Amniotic epithelial cell (primary cell): ENCODE results near the gene EPHB1.

Experiments
- DNase-seq: peaks from one replicate; pipeline ENCODE4 v3.0.0-alpha.2; 2010; ENCODE audit warnings: low read depth

EPHB1 gene

DNA sequence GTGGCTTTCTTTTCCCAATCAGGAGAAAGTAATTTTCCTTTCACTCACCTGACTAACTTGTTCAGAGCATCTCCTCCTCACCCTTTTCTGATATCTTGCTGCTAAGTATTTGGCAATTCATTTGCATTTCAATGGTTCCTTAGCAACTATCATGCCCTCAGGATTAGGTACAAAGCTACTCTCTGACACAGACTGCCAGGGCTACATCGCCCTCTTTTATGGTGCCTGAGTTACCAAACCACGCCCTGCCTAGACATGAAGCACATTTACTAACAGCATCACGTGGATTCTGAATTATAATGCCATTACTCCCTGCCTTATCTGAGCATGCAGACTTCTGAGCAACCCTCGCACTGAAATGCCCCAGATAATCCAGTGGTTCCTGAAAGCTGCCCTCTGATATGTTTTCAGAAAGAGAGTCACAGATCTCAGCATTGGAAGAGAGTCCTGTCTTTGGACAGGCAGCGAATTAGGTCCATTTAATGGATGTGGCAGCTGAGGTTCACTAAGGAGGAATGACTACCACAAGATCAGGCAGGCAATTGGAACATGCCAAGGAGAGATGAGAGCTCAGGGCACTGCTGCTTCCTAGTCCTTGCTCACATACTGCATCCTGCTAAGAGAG is 14.5 kb downstream of the EPHB1 start:
- peak; percentile 7 for DNase-seq

DNA sequence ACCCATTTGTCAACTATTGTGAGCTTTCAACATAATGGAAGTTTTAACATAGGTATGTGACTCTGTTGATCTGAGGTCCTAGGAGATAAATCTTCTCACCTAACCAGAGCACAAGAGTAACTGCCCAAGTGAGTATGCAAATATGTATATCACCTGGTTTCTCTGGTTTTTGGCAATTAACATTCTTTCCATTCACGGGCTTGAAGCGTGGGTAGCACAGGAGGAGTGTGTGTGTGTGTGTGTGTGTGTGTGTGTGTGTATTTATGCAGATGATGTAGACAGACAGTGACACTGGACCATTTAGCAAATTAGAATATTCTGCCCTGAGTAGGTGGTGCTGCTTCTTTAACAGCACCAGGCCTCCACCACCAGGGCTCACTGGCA is 15.0 kb downstream of the EPHB1 start:
- DNase-seq, result no peak

DNA sequence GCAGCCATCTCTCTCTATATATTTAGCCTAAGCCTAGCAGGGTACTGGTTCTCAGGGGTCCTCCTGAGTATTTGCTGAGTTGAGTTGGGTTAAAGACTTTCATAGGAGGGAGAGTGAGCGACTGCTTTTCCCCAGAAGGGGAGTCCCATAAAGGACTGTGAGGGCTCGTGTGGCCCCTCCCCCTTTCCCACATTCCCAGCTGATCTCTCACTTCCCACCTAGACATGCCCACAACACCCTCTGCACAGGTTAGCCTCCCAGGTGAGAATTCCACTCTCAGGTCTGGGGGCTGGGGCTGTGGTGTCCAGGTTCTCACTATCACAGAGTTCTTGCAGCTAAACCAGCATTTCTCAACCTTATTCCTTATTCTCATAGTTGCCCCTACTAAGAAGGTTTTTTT is 15.8 kb downstream of the EPHB1 start:
- no peak for DNase-seq

DNA sequence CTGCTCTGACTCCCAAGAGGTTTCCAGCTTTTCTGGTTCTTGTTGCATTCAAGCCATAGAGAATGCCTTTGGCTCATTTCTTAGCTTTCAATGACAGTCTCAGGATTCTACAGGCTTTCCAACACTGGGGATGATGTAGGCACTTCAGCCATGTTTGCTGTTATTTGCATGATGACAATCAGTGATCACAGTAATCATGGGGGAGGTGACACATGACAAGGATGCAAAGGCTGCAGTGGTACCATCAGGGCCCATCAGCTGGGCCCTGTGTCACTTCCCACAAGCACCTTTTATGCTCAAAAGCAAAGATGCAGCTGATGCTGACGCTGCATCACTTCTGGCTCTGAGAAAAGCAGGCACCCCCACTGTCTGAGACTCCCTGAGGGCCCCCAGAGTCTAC is 18.6 kb downstream of the EPHB1 start:
- no peak for DNase-seq

DNA sequence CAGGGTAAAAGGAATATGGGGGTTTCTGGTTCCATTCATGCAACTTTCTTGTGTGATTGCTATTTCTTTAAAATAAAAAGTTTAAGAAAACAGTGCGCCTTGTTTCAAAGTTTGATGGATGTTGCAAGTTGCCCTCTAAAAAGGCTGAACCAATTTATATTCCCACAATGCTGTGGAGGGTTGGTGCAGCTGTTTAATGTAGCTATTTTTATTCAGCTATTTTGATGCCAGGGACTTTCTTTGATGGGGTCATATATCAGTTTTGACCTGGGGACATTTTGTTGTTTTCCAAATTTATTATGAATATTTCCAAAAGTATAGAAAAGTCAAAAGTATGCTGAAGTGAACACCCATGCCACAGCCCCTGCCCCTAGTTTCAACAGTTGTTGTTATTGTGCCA is 20.5 kb downstream of the EPHB1 start:
- DNase-seq, result no peak

DNA sequence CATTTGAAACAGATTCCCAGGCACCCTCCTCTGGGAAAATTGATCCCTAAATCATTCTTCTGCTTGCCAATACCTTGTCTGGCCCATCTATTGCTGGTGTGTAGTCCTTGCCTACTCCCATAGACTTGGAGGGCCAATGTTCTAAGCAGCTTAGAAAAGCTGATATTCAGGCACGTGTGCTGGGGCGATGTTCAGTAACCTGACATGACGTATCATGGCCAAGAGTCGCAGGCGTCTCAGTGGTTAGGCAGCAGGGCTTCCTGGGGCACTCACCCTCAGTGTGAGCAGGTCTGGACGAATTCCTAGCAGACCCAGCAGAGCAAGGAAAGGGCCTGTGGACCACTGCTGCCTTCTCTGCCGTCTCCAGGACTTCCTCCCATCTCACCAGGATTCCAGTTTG is 21.6 kb downstream of the EPHB1 start:
- DNase-seq, result no peak

DNA sequence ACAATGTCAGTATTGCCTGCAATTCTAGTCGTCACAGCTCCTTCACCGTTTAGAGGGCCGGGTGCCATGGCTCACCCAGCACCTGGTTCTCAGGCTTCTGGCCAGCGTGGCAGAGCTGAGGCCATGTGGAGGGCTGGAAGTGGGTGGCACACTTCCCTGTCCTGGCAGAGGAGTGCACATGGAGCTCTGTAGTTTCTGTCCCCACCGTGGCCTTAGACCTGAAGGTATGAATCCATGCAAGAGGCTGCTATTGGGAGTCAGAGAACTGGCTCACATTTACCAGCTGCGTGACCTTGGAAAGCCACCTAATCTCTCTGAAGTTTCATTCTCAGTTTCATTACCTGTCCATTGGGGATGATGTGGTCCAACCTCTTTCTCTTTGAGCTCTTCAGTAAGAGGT is 22.2 kb downstream of the EPHB1 start:
- no peak for DNase-seq

DNA sequence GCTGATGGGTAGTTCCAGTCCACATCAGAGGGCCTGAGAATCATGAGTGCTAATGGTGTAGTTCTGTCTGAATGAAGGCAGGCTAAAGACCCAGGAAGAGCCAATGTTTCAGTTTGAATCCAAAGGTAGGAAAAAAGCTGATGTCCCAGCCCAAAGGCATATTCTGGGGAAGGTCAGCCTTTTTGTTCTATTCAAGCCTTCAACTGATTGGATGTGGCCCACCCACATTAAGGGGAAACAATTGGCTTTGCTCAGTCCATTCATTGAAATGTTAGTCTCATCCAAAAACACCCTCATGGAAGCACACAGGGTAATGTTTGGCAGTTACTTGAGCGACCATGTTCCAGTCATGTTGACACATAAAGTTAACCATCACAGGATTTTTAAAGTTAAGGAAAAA is 25.9 kb downstream of the EPHB1 start:
- DNase-seq, result no peak

DNA sequence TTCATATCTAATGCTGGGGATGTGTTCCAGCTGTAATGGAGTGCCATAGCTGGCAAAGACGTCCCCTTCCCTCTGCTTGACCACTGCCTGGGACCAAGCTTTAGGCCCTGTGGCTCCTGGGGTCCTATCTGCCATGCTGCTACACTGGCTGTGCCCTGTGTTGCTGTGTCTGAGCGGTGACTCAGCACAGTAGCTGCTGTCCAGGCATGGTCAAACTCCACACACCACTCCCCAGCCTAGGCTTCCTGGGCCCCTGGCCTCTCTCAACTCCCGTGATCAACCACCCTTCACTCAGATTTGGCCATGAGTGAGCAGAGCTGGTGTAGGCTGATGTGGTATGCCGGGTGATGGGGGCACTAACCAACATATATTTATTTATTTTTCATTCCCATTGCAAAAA is 27.0 kb downstream of the EPHB1 start:
- DNase-seq, result no peak

DNA sequence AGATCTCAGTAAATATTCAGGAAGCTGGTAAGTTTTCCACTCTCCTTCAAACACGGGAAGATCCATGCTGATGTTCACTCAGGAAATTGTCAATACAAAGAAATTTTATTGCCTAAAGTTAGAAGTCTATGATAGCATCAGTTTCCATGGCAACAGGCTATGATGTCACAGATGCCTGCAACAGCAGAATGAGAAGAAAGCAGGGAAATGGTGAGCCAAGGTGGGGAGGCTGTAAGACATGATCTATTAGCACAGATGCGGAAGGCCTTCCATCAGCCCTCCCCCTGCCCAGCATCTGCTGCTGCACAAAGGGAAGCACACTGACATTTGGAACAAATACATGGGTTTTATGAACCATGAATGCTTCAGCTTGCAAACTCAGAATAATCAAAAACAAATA is 28.6 kb downstream of the EPHB1 start:
- DNase-seq, result no peak

DNA sequence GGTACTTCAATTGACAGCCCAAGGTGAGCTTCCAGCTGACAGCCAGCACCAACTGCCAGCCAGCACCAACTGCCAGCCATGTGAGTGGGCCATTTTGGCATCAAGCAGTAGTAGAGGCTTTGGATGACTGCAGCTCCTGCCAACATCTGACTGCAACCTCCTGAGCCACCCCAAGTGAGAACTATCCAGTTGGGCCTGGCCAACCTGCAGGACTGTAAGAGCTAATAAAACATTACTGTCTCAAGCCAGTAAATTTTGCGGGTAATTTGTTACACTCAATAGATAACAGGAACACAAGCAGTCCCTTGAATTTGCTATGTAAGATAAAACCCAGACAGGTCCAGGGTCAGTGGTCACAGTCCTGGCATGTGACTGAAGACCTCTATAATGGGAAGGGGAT is 29.7 kb downstream of the EPHB1 start:
- no peak for DNase-seq

DNA sequence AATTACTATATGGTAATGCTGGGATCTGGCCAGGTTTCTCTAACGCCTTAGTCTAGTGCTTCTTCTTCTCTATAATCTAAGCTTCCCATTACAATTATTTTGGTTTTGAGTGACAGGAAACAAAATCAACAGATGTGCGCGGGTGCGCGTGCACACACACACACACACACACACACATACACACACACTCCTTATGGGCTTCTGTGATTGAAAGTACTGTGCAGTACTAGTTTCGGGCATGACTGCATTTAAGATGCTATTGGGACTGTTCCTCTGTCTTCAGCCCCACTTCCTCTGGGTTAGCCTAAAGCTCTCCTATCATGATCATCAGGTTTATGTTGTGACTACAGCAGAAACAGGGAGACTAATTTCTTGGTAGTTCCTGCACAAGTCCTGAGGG is 32.2 kb downstream of the EPHB1 start:
- no peak for DNase-seq

DNA sequence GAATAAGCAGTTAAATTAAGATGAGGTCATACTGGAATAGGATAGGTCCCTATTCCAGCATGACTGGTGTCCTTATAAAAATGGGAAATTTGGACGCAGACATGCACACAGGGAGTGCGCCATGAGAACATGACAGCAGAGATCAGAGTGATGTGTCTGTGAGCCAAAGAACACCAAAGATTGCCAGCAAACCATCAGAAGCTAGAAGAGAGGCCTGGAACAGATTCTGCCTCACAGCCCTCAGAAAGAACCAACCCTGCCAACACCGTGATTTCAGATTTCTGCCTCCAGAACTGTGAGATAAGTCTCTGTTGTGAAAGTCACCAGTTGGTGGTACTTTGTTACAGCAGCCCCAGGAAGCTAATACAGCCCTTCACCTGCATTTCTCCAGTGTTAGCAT is 34.7 kb downstream of the EPHB1 start:
- DNase-seq, result no peak

DNA sequence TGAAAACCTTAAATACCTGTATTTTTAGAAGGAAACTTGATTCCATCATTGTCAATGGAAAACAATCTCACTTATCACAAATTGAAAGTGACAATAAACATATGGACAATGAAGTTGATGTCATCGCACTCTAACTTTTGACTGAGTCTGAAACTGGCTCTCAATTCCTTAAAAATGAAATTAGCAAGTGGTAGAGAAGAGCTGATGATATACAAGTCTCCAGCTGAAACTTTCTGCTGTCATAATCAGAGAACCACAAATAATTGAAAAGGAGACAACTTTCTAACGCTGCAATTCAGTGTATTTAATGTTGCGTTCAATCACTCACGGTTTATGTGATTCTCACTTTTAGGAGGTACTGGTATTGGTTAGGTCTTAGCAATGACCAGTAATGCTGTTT is 37.5 kb downstream of the EPHB1 start:
- DNase-seq, result no peak

DNA sequence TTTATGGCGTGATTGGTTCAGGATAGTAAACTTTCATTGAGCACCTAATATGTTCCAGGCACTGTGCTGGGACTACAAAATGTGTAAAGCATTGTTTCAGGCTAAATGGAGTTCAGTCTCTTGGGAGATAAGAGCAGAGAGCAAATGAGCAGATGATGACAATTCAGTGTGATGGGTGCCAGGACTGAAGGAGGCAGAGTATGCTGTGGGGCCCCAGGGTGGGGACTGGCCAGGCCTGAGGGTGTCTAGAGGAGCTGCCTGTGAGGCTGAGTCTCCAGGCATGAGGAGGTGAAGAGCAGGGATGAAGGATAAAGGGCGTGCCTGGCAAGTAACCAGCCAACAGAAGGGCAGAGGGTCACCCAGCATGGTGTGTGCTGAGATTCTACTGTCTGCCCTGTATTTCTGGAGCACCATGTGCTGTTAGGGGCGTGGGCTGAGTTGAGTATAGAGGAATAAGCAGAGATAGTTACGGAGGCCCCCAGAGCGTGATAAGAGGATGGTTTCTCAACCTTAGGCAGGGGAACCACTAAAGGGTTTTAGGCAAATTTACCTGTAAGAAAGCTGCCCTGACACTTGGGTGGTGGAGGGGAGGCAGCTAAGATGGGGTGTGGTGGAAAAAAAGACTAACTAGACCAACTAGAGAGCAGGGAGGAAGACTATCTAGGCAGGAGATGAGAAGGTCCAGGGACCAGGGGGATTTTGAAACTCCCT is 38.5 kb downstream of the EPHB1 start:
- DNase-seq, result no peak

DNA sequence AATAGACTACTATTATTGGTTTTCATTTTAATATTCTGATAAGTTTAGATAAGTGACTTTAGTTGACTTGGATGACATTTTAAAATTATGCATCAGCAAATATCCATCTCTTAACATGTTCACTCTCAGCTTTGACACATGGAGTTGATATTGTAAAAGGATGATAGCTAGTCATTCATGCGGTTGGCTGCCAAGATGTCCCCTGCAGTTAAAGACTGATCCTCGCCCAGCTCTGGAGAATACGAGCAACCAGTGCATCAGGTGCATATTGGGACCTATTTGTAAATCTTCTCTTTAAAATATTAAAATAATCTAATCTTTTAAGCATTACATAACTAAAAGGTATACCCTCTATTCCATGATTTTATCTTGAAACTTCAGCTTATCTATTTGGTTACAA is 41.9 kb downstream of the EPHB1 start:
- no peak for DNase-seq

DNA sequence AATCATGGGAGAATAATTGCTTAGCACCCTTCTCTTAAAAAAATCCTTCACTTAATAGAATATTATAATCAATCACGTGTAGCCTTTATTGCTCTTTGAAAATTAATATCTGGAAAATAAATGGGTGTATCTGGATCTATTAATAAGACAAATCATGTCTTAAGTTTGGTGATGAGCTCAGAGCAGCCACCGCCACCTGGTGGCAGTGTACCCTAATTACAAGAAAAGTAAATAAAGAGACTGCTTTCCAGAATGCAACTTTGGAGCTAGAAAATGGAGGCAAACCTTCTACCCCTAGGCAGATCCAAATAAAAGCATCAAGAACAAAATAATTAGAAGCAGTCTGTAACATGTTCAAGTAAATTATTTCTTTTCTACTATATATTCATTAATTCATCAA is 43.5 kb downstream of the EPHB1 start:
- DNase-seq, result no peak

DNA sequence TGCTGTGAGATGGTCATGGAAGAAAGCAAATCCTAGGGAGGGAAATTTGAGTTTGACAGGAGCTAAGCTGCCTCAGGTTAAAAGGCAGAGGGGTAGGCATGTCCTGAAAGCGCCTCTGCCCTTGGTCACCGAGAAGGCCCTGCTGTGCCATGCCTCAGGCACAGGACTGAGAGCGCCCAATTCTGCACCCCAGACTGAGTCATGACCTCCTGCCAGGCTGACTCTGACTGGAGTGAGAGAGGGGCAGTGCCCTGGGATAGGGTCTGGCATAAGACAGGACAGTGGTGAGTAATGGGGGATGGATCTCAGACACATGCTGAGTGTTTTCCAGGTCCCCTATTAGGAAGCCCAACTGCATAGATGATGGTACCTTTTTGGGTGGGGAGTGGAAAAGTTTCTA is 44.4 kb downstream of the EPHB1 start:
- no peak for DNase-seq

DNA sequence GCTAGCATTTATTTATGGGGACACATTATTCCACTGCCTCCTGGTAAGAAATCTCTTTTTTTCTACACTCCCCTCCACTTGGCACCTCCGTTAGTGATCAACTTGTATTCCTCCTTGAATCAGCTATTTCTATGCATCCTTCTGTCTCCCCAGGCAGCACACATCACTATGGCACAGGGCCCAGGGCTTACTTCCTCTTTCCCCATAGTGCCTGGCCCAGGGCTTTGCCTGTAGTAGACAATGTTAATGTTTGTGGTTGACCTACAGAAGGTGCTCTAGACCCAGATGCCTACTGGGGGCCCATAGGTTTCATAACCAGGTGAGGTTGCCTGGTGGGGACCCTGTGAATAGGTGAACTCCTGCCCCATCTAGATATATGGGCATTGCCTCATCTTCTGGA is 44.9 kb downstream of the EPHB1 start:
- DNase-seq, result no peak

DNA sequence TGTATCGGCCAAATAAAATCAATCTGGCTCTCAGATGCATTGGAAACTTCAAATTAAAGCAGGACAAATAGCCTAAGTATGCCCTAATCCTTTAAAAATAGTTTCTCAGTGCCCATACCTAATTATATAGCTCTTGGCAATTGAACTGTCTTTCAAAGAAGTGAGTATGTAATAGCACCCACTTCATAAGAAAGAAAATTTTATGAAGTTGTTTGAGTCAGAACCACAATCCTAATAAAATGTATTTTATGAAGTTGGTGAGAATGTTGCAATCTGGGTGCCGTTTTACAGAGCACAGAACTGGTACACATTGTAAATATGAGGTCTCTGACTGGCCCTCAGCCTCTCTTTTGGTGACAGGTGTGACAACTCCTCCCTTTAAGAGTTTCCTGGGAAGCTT is 45.4 kb downstream of the EPHB1 start:
- no peak for DNase-seq

DNA sequence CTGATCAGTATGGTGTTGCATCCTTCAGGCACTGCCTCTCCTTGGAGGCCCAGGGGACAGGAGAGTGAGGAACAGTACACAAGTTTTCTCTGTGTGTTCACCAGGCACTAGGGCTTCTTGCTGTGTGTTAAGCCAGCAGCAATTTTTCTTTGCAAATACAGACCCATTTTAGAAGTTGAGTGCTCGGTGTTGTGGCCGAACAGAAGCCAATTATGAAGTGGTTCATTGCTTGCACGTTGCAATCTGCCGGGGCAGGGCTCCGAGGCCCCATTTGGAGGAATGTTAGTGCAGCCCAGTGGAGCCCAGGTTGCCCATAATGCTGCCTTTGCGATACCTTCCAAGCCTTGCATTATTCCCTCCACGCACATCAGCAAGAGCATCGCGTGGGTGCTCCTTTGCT is 51.0 kb downstream of the EPHB1 start:
- DNase-seq, result no peak

DNA sequence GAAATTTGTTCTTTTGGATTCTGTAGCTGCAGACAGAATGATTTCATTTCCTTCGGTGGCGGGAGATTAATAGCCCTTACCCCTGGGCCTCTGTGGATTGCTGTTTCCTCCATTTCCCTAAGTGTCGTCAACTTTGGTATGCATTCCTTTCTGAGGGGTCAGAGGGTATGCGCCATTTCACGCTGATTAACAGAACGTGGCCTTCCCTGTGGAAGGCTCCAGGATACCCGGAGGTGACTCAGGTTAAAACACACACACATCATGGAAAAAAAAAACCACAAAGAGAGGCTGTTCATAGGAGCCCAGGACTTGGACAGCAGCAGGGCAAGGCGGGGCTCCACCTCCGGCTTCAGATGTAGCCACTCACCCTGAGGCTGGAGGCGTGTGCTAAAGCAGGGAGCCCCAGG is 51.9 kb downstream of the EPHB1 start:
- DNase-seq, result peak; percentile 83

DNA sequence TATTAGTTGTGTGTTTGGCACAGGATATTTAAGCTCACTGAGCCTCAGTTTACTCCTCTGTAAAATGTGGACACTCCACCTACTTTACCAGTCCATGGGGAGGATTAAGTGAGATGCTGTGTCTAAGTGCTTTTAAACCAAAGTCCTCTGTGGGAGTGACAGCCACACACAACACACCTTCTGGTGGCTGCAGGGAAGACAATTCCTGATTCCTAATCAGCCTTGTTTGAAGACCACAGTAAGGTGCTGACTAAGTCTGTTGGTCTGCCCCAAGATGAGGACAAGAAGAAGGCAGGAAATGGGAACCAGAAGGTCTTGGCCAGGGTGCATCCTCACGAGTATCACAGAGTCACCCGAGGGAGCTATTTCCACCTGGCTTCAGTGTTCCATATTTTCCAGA is 52.3 kb downstream of the EPHB1 start:
- DNase-seq, result no peak

DNA sequence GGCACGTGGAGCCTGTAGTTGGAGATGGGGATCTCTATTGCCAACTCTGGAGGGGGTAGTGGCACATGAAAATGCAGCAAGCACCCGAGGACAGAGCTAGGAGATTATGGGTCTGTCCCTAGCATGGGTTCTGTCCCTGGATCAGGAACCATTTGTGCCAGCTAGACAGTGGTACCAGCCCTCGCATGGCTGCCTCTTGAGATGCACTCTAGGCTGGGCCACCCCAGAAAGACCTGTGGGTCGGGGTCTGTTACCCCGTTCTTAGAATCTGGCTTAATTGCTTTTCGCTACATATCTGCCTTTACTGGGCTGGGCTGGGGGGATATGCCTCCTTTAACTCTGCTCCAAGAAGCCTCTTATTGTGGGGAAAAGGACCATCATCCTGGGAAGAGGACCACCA is 54.5 kb downstream of the EPHB1 start:
- DNase-seq, result no peak
